ENCODE measurements around the gene ZNF888.
A peak's percentile ranks its signal among the peaks of the same experiment; 100 is the strongest.

The ZNF888 gene

DNA sequence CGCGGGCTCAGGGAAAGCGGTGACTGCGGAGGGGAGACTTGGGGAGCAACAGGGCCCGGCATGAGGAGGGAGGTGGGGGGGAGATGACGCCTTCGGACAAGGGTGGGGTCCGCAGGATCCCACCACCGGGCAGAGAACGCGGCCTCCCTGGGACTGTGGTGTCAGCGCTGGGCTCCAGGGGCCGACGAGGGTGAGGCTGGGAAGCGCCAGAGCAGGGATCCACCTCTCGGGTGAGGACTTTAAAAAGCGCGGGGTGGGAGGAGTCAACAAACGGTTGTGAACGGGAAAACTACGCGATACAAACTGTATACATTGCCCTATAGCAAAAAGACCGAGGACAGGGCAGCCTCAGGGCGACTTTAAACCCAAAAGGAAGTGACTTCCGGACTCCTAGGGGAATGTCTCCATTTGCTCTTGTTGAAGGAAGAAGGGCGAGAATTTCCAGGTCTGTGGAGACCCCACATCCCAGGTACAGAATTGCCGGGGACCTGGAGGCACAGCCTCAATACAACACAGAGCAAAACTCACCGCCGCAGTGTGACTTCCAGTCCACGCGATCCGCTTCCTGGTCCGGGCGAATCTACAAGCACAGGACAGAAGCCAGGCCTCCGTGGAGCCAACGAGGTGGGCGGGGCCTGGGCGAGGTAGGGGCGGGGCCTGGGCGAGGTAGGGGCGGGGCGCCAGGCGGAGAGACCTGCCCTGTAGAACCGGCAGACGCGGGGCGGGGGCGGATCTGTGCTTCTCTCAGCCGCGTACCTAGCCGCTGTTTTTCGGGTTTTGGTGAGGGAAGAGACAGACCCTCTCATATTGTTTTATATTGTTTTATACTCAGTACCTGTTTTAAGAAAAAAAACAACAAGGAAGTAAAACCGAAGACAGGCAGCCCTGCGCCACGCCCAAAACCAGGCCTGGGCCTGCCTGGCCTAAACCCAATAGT is at the start of gene ZNF888:
TSS of gene ZNF888 (minus strand) at position 588 of the 937 bp plus-strand sequence. CDS start 5,555 bp downstream, outside the sequence.
- peak within 1 kb of the TSS; percentile 89 to 90 for H3K4me3 Mint-ChIP-seq
- peak within 1 kb of the TSS; percentile 20 to 96 for H3K27ac Mint-ChIP-seq
- H3K27me3 Mint-ChIP-seq: no peaks in the 10 kb centered on the region
- peaks cover 6% of the 10 kb centered on the region in 2 donors for H3K9me3 Mint-ChIP-seq
- peaks cover 31% of the 10 kb centered on the region for H3K4me1 Mint-ChIP-seq
- ATAC-seq: peak; percentile 100
- peak; percentile 81 to 82 for DNase-seq

- ATAC-seq: no peak
- Mint-ChIP-seq H3K27ac (no peak overlapping the region), H3K27me3 (no peaks in the 10 kb centered on the region), H3K4me1 (peaks cover 9% of the 10 kb centered on the region), H3K4me3 (no peak overlapping the region), H3K9me3 (peaks cover 21 to 31% of the 10 kb centered on the region in 2 donors)
- DNase-seq: no peak
These were observed 44.5 kb upstream of the ZNF888 start for GRCh38 chr19:52967772-52968171.

GRCh38 chr19:52963247-52963618 is 40.0 kb upstream of the ZNF888 start:
- ATAC-seq: peak; percentile 35
- Mint-ChIP-seq H3K4me3 (peak overlapping the region; percentile 96 to 99), H3K27ac (peak overlapping the region; percentile 43 to 76), H3K9me3 (peaks cover 21 to 37% of the 10 kb centered on the region in 2 donors), H3K27me3 (no peaks in the 10 kb centered on the region), H3K4me1 (peaks cover 19% of the 10 kb centered on the region)
- DNase-seq: no peak

GRCh38 chr19:52962394-52963246 is 39.4 kb upstream of the ZNF888 start, which contains the start of gene ZNF816:
TSS of gene ZNF816 (minus strand) at chr19:52962881. CDS start at chr19:52956089, 6,792 bp downstream.
- Mint-ChIP-seq H3K27me3 (no peaks in the 10 kb centered on the region), H3K9me3 (peaks cover 21 to 43% of the 10 kb centered on the region in 2 donors), H3K4me1 (peaks cover 19% of the 10 kb centered on the region), H3K4me3 (peak within 1 kb of the TSS; percentile 96 to 99), H3K27ac (peak within 1 kb of the TSS; percentile 88 to 98)
- peak; percentile 98 for DNase-seq
- peak; percentile 100 for ATAC-seq

- H3K27me3 Mint-ChIP-seq: no peaks in the 10 kb centered on the region
- H3K4me3 Mint-ChIP-seq: peak overlapping the region; percentile 96 to 99
- ATAC-seq: no peak
- H3K27ac Mint-ChIP-seq: peak overlapping the region; percentile 88 to 98
- H3K9me3 Mint-ChIP-seq: peaks cover 21 to 45% of the 10 kb centered on the region in 2 donors
- H3K4me1 Mint-ChIP-seq: peaks cover 19% of the 10 kb centered on the region
- no peak for DNase-seq
These were observed 38.8 kb upstream of the ZNF888 start for GRCh38 chr19:52961981-52962380.

DNA sequence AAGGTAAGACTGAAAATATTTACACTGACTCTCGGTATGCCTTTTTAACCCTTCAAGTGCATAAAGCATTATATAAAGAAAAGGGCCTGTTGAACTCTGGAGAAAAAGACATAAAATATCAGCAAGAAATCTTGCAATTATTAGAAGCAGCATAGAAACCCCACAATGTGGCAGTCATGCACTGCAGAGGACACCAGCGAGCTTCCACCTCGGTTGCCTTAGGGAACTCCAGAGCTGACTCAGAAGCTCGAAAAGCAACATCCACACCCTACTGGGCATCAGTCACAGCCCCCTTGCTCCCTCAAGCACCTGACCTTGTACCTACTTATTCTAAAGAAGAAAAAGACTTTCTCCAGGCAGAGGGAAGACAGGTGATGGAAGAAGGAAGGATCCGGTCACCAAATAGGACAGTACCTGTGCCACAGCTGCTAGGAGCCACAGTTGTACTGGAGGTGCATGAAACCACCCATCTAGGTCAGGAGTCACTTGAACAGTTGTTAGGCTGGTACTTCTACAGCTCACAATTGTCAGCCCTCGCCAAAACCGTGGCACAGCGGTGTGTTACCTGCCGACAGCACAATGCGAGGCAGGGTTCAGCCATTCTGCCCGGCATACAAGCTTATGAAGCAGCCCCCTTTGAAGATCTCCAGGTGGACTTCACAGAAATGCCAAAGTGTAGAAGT is 36.5 kb upstream of the ZNF888 start:
- H3K27me3 Mint-ChIP-seq: no peaks in the 10 kb centered on the region
- ATAC-seq (no peak), DNase-seq (no peak)
- no peak overlapping the region for H3K27ac Mint-ChIP-seq
- no peak overlapping the region for H3K4me3 Mint-ChIP-seq
- peaks cover 19% of the 10 kb centered on the region for H3K4me1 Mint-ChIP-seq
- peaks cover 35 to 54% of the 10 kb centered on the region in 2 donors for H3K9me3 Mint-ChIP-seq

DNA sequence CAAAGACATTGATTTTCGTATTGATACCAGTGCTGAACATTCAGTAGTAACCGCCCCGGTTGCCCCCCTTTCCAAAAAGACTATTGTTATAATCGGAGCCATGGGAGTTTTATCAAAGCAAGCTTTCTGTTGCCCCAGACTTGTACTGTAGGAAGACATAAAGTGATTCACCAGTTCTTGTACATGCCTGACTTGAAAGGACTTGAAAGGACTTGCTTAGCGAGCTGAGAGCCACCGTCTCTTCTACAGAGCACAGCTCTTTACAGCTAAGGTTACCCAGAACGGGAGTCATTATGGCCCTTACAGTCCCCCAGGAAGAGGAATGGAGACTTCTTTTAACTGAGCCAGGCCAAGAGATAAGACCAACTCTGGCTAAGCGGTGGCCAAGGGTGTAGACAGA is 34.4 kb upstream of the ZNF888 start:
- Mint-ChIP-seq H3K4me1 (peaks cover 10% of the 10 kb centered on the region), H3K9me3 (peaks cover 36 to 58% of the 10 kb centered on the region in 2 donors), H3K27me3 (no peaks in the 10 kb centered on the region), H3K4me3 (no peak overlapping the region), H3K27ac (no peak overlapping the region)
- DNase-seq: no peak
- no peak for ATAC-seq

GRCh38 chr19:52956917-52957316 is 33.7 kb upstream of the ZNF888 start:
- Mint-ChIP-seq H3K27me3 (no peaks in the 10 kb centered on the region), H3K9me3 (peaks cover 42 to 64% of the 10 kb centered on the region in 2 donors), H3K4me1 (peaks cover 10% of the 10 kb centered on the region), H3K27ac (no peak overlapping the region), H3K4me3 (no peak overlapping the region)
- no peak for ATAC-seq
- no peak for DNase-seq

DNA sequence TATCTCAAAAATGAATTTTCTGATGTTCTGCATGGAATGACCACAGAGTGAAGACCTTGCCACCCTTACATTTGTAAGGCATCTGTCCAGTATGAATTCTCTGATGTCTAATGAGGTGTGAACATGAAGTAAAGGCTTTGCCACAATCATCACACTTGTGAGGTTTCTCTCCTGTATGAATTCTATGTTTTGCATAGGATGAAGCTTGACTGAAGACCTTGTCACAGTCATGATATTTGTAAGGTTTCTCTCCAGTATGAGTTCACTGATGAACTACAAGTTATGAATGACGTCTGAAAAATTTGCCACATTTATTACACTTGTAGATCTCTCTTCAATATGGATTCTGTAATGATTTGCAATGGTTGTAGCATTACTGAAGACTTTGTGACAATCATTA is 26.2 kb upstream of the ZNF888 start:
- Mint-ChIP-seq H3K27ac (no peak overlapping the region), H3K4me3 (no peak overlapping the region), H3K4me1 (no peaks in the 10 kb centered on the region), H3K9me3 (peaks cover 42 to 51% of the 10 kb centered on the region in 2 donors), H3K27me3 (no peaks in the 10 kb centered on the region)
- DNase-seq: no peak
- no peak for ATAC-seq

- H3K4me1 Mint-ChIP-seq: no peaks in the 10 kb centered on the region
- no peak overlapping the region for H3K27ac Mint-ChIP-seq
- ATAC-seq (no peak), DNase-seq (no peak)
- no peaks in the 10 kb centered on the region for H3K27me3 Mint-ChIP-seq
- peaks cover 44 to 51% of the 10 kb centered on the region in 2 donors for H3K9me3 Mint-ChIP-seq
- no peak overlapping the region for H3K4me3 Mint-ChIP-seq
These were observed 25.0 kb upstream of the ZNF888 start for GRCh38 chr19:52948025-52948770.

GRCh38 chr19:52946322-52947310 is 23.4 kb upstream of the ZNF888 start:
- H3K27me3 Mint-ChIP-seq: no peaks in the 10 kb centered on the region
- peaks cover 39 to 40% of the 10 kb centered on the region in 2 donors for H3K9me3 Mint-ChIP-seq
- no peak for ATAC-seq

GRCh38 chr19:52945652-52946321 is 22.6 kb upstream of the ZNF888 start:
- Mint-ChIP-seq H3K4me3 (no peak overlapping the region), H3K27ac (no peak overlapping the region), H3K9me3 (peaks cover 33 to 39% of the 10 kb centered on the region in 2 donors), H3K27me3 (no peaks in the 10 kb centered on the region), H3K4me1 (peaks cover 13% of the 10 kb centered on the region)
- no peak for ATAC-seq
- DNase-seq: peak in 1 of 2 donors; percentile 0

More at GRCh38 chr19:52946322-52947310, 23.4 kb upstream of the ZNF888 start:
- Mint-ChIP-seq H3K4me1 (peaks cover 5% of the 10 kb centered on the region), H3K4me3 (no peak overlapping the region), H3K27ac (no peak overlapping the region)
- DNase-seq: peak in 1 of 2 donors; percentile 7

Data from stimulated activated naive CD8-positive, alpha-beta T cell treated with anti-CD3 and anti-CD28 coated beads, Interleukin-15, amount 100 ng/mL, for 72 hours (primary cell).